GM19438 (cell line): ENCODE data around the gene LRP1B.
"Not testable (repeated sequence)": the region's sequence is repeated elsewhere in the genome, so short reads cannot be mapped to it uniquely, and the experiment has no call there.

Experiments
- ATAC-seq: cut with Tn5 transposase; IDR thresholded peaks from one replicate; pipeline ENCODE4 v1.9.1; 2021; ENCODE audit warnings: low read depth; ENCODE audit not compliant: unreplicated experiment

The LRP1B gene

GRCh38 chr2:140442319-140442718 is 1688.5 kb downstream of the LRP1B start:
- ATAC-seq: no peak

- ATAC-seq: no peak
Measured at GRCh38 chr2:140440815-140441214, 1690.0 kb downstream of the LRP1B start.

- no peak for ATAC-seq
Measured at GRCh38 chr2:140436936-140437335, 1693.9 kb downstream of the LRP1B start.

- not testable (repeated sequence) for ATAC-seq
Measured at GRCh38 chr2:140427033-140427432, 1703.8 kb downstream of the LRP1B start.

GRCh38 chr2:140424471-140424870 is 1706.3 kb downstream of the LRP1B start:
- ATAC-seq: no peak

GRCh38 chr2:140422759-140423158 is 1708.1 kb downstream of the LRP1B start:
- no peak for ATAC-seq

GRCh38 chr2:140417504-140417903 is 1713.3 kb downstream of the LRP1B start:
- ATAC-seq: no peak

- ATAC-seq: no peak
Measured at GRCh38 chr2:140416577-140416976, 1714.2 kb downstream of the LRP1B start.

GRCh38 chr2:140415035-140415434 is 1715.8 kb downstream of the LRP1B start:
- ATAC-seq: not testable (repeated sequence)

- no peak for ATAC-seq
Measured at GRCh38 chr2:140410695-140411094, 1720.1 kb downstream of the LRP1B start.

GRCh38 chr2:140401056-140401455 is 1729.8 kb downstream of the LRP1B start:
- no peak for ATAC-seq

- no peak for ATAC-seq
Measured at GRCh38 chr2:140392824-140393223, 1738.0 kb downstream of the LRP1B start.

GRCh38 chr2:140384946-140385345 is 1745.9 kb downstream of the LRP1B start:
- ATAC-seq: no peak

- no peak for ATAC-seq
Measured at GRCh38 chr2:140383781-140384180, 1747.0 kb downstream of the LRP1B start.

GRCh38 chr2:140376686-140377085 is 1754.1 kb downstream of the LRP1B start:
- no peak for ATAC-seq

GRCh38 chr2:140363131-140363530 is 1767.7 kb downstream of the LRP1B start:
- no peak for ATAC-seq

GRCh38 chr2:140362361-140362760 is 1768.5 kb downstream of the LRP1B start:
- ATAC-seq: no peak

GRCh38 chr2:140359056-140359771 is 1771.6 kb downstream of the LRP1B start:
- no peak for ATAC-seq

- no peak for ATAC-seq
Measured at GRCh38 chr2:140356697-140357096, 1774.1 kb downstream of the LRP1B start.

GRCh38 chr2:140355511-140356090 is 1775.2 kb downstream of the LRP1B start:
- no peak for ATAC-seq

- no peak for ATAC-seq
Measured at GRCh38 chr2:140354544-140354943, 1776.3 kb downstream of the LRP1B start.

- ATAC-seq: no peak
Measured at GRCh38 chr2:140353541-140353940, 1777.3 kb downstream of the LRP1B start.
